ENCODE data around the gene C10orf143.

DNA sequence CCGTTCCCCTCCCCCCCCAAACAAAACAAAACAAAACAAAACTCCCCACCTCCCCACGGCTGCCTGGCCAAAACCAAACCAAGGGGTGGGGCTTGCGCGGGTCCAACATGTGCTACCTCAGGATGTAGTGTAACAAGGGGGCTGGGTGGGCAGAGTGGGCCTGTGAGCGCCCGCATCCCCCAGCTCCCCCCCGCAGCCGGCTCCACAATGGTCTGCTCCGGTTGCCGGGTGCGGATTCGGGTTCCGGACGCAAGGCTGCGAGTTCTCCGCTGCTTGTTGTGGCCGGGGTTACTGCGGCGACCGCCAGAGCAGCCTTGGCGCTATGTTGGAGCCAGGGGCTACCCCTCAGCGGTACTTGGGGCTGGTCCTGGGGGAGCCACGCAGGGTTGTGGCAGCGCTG lies 4.9 kb downstream of the C10orf143 start:
- no peak for TF ChIP-seq POLR2A (IDR thresholded peaks at IDR 0.05)
- TF ChIP-seq, protein P1, sequence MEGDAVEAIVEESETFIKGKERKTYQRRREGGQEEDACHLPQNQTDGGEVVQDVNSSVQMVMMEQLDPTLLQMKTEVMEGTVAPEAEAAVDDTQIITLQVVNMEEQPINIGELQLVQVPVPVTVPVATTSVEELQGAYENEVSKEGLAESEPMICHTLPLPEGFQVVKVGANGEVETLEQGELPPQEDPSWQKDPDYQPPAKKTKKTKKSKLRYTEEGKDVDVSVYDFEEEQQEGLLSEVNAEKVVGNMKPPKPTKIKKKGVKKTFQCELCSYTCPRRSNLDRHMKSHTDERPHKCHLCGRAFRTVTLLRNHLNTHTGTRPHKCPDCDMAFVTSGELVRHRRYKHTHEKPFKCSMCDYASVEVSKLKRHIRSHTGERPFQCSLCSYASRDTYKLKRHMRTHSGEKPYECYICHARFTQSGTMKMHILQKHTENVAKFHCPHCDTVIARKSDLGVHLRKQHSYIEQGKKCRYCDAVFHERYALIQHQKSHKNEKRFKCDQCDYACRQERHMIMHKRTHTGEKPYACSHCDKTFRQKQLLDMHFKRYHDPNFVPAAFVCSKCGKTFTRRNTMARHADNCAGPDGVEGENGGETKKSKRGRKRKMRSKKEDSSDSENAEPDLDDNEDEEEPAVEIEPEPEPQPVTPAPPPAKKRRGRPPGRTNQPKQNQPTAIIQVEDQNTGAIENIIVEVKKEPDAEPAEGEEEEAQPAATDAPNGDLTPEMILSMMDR (IDR thresholded peaks at IDR 0.05): no peak

Data from Peyer's patch (tissue), 4 donors.